Liver (tissue), 9 donors: ENCODE measurements around the gene WEE2. TPM values are rescaled to one million over a fixed set of nuclear protein-coding genes. Genes with fewer than 3 reads are reported as not detected.
A peak's percentile ranks its signal among the peaks of the same experiment; 100 is the strongest.

Source experiments
- DNase-seq: peaks from one replicate; pipeline ENCODE4 v3.0.0-alpha.2; 2017; ENCODE audit warnings: low spot score
- H3K27ac ChIP-seq, 2 donors: one replicate each; pipeline ENCODE4 v1.7.0; 2013; ENCODE audit warnings: inconsistent platforms in 2 of 2, low read length in 2 of 2, control low read depth in 1 of 2, low read depth in 1 of 2, mild to moderate bottlenecking in 1 of 2
- H3K27me3 ChIP-seq, 4 donors: one replicate each; pipeline versions ENCODE4 v1.6.1 to v1.7.0; 2013; ENCODE audit warnings: low read length in 3 of 4, inconsistent platforms in 1 of 4, mild to moderate bottlenecking in 1 of 4, moderate library complexity in 1 of 4; ENCODE audit not compliant: control insufficient read depth in 4 of 4, insufficient read depth in 4 of 4
- H3K36me3 ChIP-seq, 4 donors: one replicate each; pipeline versions ENCODE4 v1.6.1 to v1.7.0; 2013; ENCODE audit warnings: low read length in 3 of 4, mild to moderate bottlenecking in 3 of 4, low read depth in 1 of 4, moderate library complexity in 1 of 4; ENCODE audit not compliant: control insufficient read depth in 4 of 4, insufficient read depth in 3 of 4
- H3K4me1 ChIP-seq, 4 donors: one replicate each; pipeline versions ENCODE4 v1.6.1 to v1.7.0; 2013; ENCODE audit warnings: low read length in 3 of 4, mild to moderate bottlenecking in 3 of 4, moderate library complexity in 1 of 4; ENCODE audit not compliant: control insufficient read depth in 4 of 4, insufficient read depth in 4 of 4
- H3K4me3 ChIP-seq, 3 donors: one replicate each; pipeline versions ENCODE4 v1.6.1 to v1.7.0; 2013; ENCODE audit warnings: low read length in 3 of 3, control low read depth in 1 of 3, low read depth in 1 of 3, mild to moderate bottlenecking in 1 of 3
- H3K9ac ChIP-seq, 2 donors: one replicate each; pipeline ENCODE4 v1.7.0; 2013; ENCODE audit warnings: low read length in 2 of 2, mild to moderate bottlenecking in 2 of 2, moderate library complexity in 2 of 2, control low read depth in 1 of 2, low read depth in 1 of 2
- H3K9me3 ChIP-seq, 4 donors: one replicate each; pipeline versions ENCODE4 v1.6.1 to v1.7.0; 2013; ENCODE audit warnings: low read length in 3 of 4; ENCODE audit not compliant: control insufficient read depth in 4 of 4
- ATF3 ChIP-seq: IDR thresholded peaks from 2 replicates; pipeline ENCODE4 v1.6.1; 2016; ENCODE audit warnings: antibody characterized with exemption
- CTCF ChIP-seq: fragments of 150-350 bp; IDR thresholded peaks from 2 replicates; pipeline ENCODE4 v1.5.1; 2017; ENCODE audit warnings: improper control_type of control experiment, low read depth, low read length; ENCODE audit not compliant: missing input control
- EGR1 ChIP-seq, 2 donors: IDR thresholded peaks; 2 replicates each; pipeline ENCODE4 v1.6.1; 2016 to 2018; ENCODE audit warnings: antibody characterized with exemption in 2 of 2, low read depth in 2 of 2
- FOXA1 ChIP-seq: IDR thresholded peaks from 2 replicates; pipeline ENCODE4 v1.6.1; 2016; ENCODE audit warnings: antibody characterized with exemption
- FOXA2 ChIP-seq: IDR thresholded peaks from 2 replicates; pipeline ENCODE4 v1.6.1; 2016; ENCODE audit warnings: antibody characterized with exemption
- GABPA ChIP-seq, 2 donors: IDR thresholded peaks in 1 of 2; conservative IDR thresholded peaks in 1 of 2; 2 replicates each; pipeline ENCODE4 v1.6.1; 2016; ENCODE audit warnings: antibody characterized with exemption in 2 of 2, mild to moderate bottlenecking in 1 of 2, moderate library complexity in 1 of 2
- HNF4A ChIP-seq, 2 donors: conservative IDR thresholded peaks; 2 replicates each; pipeline ENCODE4 v1.6.1; 2016; ENCODE audit warnings: antibody characterized with exemption in 2 of 2, mild to moderate bottlenecking in 2 of 2
- HNF4G ChIP-seq: IDR thresholded peaks from 2 replicates; pipeline ENCODE4 v1.6.1; 2016; ENCODE audit warnings: antibody characterized with exemption
- JUND ChIP-seq, 2 donors: IDR thresholded peaks; 2 replicates each; pipeline ENCODE4 v1.6.1; 2016; ENCODE audit warnings: antibody characterized with exemption in 2 of 2
- MAX ChIP-seq: IDR thresholded peaks from 2 replicates; pipeline ENCODE4 v1.6.1; 2016; ENCODE audit warnings: antibody characterized with exemption
- NR2F2 ChIP-seq: IDR thresholded peaks from 2 replicates; pipeline ENCODE4 v1.6.1; 2016; ENCODE audit warnings: antibody characterized with exemption
- RAD21 ChIP-seq, 2 donors: IDR thresholded peaks; 2 replicates each; pipeline ENCODE4 v1.6.1; 2016; ENCODE audit warnings: antibody characterized with exemption in 2 of 2, mild to moderate bottlenecking in 2 of 2
- RXRA ChIP-seq, 2 donors: IDR thresholded peaks; 2 replicates each; pipeline ENCODE4 v1.6.1; 2017 to 2018; ENCODE audit warnings: antibody characterized with exemption in 2 of 2, mild to moderate bottlenecking in 1 of 2
- SP1 ChIP-seq: IDR thresholded peaks from 2 replicates; pipeline ENCODE4 v1.6.1; 2018; ENCODE audit warnings: antibody characterized with exemption, mild to moderate bottlenecking
- TAF1 ChIP-seq: conservative IDR thresholded peaks from 2 replicates; pipeline ENCODE4 v1.6.1; 2016; ENCODE audit warnings: antibody characterized with exemption, mild to moderate bottlenecking
- YY1 ChIP-seq: IDR thresholded peaks from 2 replicates; pipeline ENCODE4 v1.6.1; 2016; ENCODE audit warnings: antibody characterized with exemption, mild to moderate bottlenecking
- ZBTB33 ChIP-seq: IDR thresholded peaks from 2 replicates; pipeline ENCODE4 v1.6.1; 2016; ENCODE audit warnings: antibody characterized with exemption
- WGBS: extraction: QIAGEN DNeasy Blood & Tissue Kit; methylation state at CpG from one replicate; pipeline ENCODE4 v1.1.7; 2013; 5-methylcytosine and 5-hydroxymethylcytosine counted together
- polyA plus RNA-seq, 2 donors: library from polyadenylated mRNA; stranded (reverse) in 1 of 2; unstranded in 1 of 2; fragments of 200-250 nt in 1 of 2; fragments of >200 nt in 1 of 2; fragmentation: Nextera tagmentation in 1 of 2; extraction: Ambion mirVana in 1 of 2; gene quantifications; one replicate each; pipeline versions ENCODE4 v1.2.1 to v1.2.3, GENCODE V29; 2013 to 2015
- total RNA-seq, 2 donors: library from RNA; depleted of rRNA; stranded (reverse); fragments of >200 nt; gene quantifications; one replicate each; pipeline ENCODE4 v1.2.3, GENCODE V29; 2014
- TF ChIP-seq, protein P1 (sequence below): IDR thresholded peaks from 2 replicates; pipeline ENCODE4 v1.6.1; 2016; ENCODE audit warnings: antibody characterized with exemption, mild to moderate bottlenecking
- donor health status: healthy.
- donor health status: healthy.
- donor health status: healthy.
- donor health status: healthy.
- donor health status: healthy.

Gene WEE2
- total and polyA plus RNA-seq, 4 donors: not detected

DNA sequence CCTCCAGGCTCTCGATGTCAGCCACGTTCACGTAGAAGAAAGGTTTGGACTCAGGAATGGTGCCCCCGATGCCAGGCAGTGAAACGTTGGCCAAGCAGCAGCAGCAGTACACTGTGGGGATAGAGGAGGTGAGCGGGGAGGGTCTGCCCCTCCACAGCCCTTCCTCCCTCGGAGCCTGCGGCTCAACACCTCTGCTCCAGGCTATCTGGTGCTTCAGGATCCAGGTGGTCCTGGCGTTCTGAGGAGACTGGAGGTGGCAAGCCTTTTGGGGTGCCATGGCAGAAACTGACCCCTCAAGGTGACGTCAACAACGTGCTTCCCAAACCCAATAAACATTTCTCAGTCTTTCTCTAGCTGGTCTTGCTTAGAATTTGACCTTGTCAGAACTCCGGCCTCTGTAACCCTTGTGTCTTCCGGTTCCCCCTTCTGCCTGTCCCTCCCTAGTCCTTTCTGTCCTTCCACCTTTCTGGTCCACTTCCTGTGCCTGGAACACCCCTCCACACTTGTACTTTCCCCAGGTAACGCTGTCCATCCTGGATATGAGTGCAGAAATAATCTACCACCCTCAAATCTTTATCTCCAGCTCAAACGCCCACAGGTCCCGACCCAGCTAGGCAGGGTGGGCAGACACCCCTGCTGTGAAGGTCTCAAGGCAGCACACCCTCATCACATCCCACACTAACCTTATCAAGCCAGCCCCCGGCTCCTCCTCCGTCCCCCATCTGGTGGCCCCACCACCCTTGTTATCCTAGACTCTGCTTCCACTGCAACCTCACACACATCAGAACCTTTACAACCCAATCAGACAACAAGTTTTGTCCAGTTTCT, 42.7 kb upstream of the WEE2 start:
- no peak for DNase-seq
- WGBS: 96% methylated on average over 18 of the region's 18 CpGs
- Histone ChIP-seq H3K4me1 (peaks cover 11 to 28% (median 17%) of the 10 kb centered on the region in 4 donors), H3K9me3 (no peaks in the 10 kb centered on the region), H3K9ac (no peak overlapping the region), H3K27ac (peak overlapping the region in 1 of 2 donors; percentile 64), H3K27me3 (no peaks in the 10 kb centered on the region), H3K4me3 (no peak overlapping the region), H3K36me3 (peaks cover 8 to 15% (median 11%) of the 10 kb centered on the region in 4 donors)
- no peak for TF ChIP-seq EGR1 (IDR thresholded peaks at IDR 0.05; ENCODE audit: low read depth in 2 of 2)
- no peak for TF ChIP-seq GABPA (IDR thresholded peaks at IDR 0.05 in 1 of 2, conservative IDR thresholded peaks at IDR 0.05 in 1 of 2)
- TF ChIP-seq MAX: no peak
- no peak for TF ChIP-seq TAF1
- no peak for TF ChIP-seq RAD21 (IDR thresholded peaks at IDR 0.05)
- no peak for TF ChIP-seq CTCF
- TF ChIP-seq FOXA1: no peak
- TF ChIP-seq SP1: no peak
- TF ChIP-seq FOXA2: no peak
- no peak for TF ChIP-seq NR2F2
- no peak for TF ChIP-seq RXRA (IDR thresholded peaks at IDR 0.05)
- no peak for TF ChIP-seq HNF4A (conservative IDR thresholded peaks at IDR 0.05)
- no peak for TF ChIP-seq ATF3
- TF ChIP-seq HNF4G: no peak
- TF ChIP-seq YY1: no peak
- TF ChIP-seq ZBTB33: no peak
- TF ChIP-seq, protein P1, sequence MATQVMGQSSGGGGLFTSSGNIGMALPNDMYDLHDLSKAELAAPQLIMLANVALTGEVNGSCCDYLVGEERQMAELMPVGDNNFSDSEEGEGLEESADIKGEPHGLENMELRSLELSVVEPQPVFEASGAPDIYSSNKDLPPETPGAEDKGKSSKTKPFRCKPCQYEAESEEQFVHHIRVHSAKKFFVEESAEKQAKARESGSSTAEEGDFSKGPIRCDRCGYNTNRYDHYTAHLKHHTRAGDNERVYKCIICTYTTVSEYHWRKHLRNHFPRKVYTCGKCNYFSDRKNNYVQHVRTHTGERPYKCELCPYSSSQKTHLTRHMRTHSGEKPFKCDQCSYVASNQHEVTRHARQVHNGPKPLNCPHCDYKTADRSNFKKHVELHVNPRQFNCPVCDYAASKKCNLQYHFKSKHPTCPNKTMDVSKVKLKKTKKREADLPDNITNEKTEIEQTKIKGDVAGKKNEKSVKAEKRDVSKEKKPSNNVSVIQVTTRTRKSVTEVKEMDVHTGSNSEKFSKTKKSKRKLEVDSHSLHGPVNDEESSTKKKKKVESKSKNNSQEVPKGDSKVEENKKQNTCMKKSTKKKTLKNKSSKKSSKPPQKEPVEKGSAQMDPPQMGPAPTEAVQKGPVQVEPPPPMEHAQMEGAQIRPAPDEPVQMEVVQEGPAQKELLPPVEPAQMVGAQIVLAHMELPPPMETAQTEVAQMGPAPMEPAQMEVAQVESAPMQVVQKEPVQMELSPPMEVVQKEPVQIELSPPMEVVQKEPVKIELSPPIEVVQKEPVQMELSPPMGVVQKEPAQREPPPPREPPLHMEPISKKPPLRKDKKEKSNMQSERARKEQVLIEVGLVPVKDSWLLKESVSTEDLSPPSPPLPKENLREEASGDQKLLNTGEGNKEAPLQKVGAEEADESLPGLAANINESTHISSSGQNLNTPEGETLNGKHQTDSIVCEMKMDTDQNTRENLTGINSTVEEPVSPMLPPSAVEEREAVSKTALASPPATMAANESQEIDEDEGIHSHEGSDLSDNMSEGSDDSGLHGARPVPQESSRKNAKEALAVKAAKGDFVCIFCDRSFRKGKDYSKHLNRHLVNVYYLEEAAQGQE: no peak
- no peak for TF ChIP-seq JUND (IDR thresholded peaks at IDR 0.05)
